Ovary (tissue), 9 donors: ENCODE results near the gene FBXL7. TPM values are rescaled to one million over a fixed set of nuclear protein-coding genes. Genes with fewer than 3 reads are reported as not detected.

ENCODE experiments used
- DNase-seq, 5 donors: peaks; one replicate each; pipeline ENCODE4 v3.0.0-alpha.2; 2019 to 2020
- H3K27ac ChIP-seq, 2 donors: fragments of 200-600 bp; one replicate each; pipeline versions ENCODE4 v1.5.1 to v1.8.0; 2019 to 2022
- H3K27me3 ChIP-seq: fragments of 200-600 bp; one replicate; pipeline ENCODE4 v1.8.0; 2022
- H3K36me3 ChIP-seq: fragments of 200-600 bp; sonication (generic); one replicate; pipeline ENCODE4 v1.5.1; 2019
- H3K4me1 ChIP-seq: one replicate; pipeline ENCODE4 v1.8.1; 2013; ENCODE audit warnings: mild to moderate bottlenecking, moderate library complexity; ENCODE audit not compliant: insufficient read depth
- H3K4me3 ChIP-seq: fragments of 200-600 bp; sonication (generic); one replicate; pipeline ENCODE4 v1.5.1; 2017
- H3K9me3 ChIP-seq, 2 donors: fragments of 200-600 bp in 1 of 2; sonication (generic) in 1 of 2; one replicate each; pipeline versions ENCODE4 v1.5.1 to v1.8.1; 2013 to 2019; ENCODE audit warnings: mild to moderate bottlenecking in 1 of 2, moderate library complexity in 1 of 2
- CTCF ChIP-seq, 3 donors: fragments of 450-650 bp in 2 of 3; fragments of 200-600 bp in 1 of 3; IDR thresholded peaks; one replicate each; pipeline versions ENCODE4 v1.5.1 to v1.8.0; 2016 to 2022; ENCODE audit warnings: antibody characterized with exemption in 3 of 3, mild to moderate bottlenecking in 1 of 3
- EP300 ChIP-seq: sonication (generic); formaldehyde crosslinking; IDR thresholded peaks from one replicate; pipeline ENCODE4 v1.6.1; 2017; ENCODE audit warnings: antibody characterized with exemption
- POLR2A ChIP-seq: fragments of 450-650 bp; IDR thresholded peaks from one replicate; pipeline ENCODE4 v1.6.1; 2017; ENCODE audit warnings: antibody characterized with exemption, mild to moderate bottlenecking, moderate library complexity
- WGBS, 3 donors: extraction: QIAGEN DNeasy Blood & Tissue Kit in 1 of 3; methylation state at CpG; one replicate each; pipeline versions ENCODE4 v1.1.5 to v1.1.7; 2013 to 2017; 5-methylcytosine and 5-hydroxymethylcytosine counted together
- intact Hi-C, 4 donors: fragments of 100-400 bp; cut with DNase I; formaldehyde crosslinking; loops; one replicate each; pipeline versions ENCODE4 v1.11.0 to v1.15.1; 2022 to 2023
- polyA plus RNA-seq, 2 donors: library from polyadenylated mRNA; stranded (reverse); fragments of 200-250 nt in 1 of 2; fragments of 350-450 nt in 1 of 2; fragmentation: Illumina TruSeq in 1 of 2; extraction: RNeasy Lipid Tissue Mini Kit (QIAGEN cat#74804) in 1 of 2; gene quantifications; one replicate each; pipeline ENCODE4 v1.2.3, GENCODE V29; 2013 to 2014
- total RNA-seq, 7 donors: library from RNA; depleted of rRNA in 2 of 7; stranded (reverse); fragments of >200 nt in 2 of 7; fragmentation: NEBNext Ultra II Directional in 3 of 7; extraction: Animal tissue kit (Norgen Biotek cat#: 25700) in 3 of 7; gene quantifications; one replicate each; pipeline versions ENCODE4 v1.1.0 to v1.2.4, GENCODE V29; 2016 to 2023
- donor health status: DM: no; HTN: no; CAD: no; lungs with moderate emphysema.
- donor health status: DM: no; HTN: no; CAD: no.
- donor health status: Bipolar disorder and iron deficiency.
- donor health status: DM: yes; HTN: yes; CAD: no.
- donor health status: DM: no; HTN: no; CAD: no.
- donor health status: DM: yes; HTN: yes; CAD: no.

FBXL7 gene
- total and polyA plus RNA-seq, 9 donors, result 21.1 to 40.9 (median 29.2) TPM

GRCh38 chr5:15529821-15530220 is 29.8 kb downstream of the FBXL7 start:
- no peaks in the 10 kb centered on the region for H3K36me3 ChIP-seq
- peaks cover 9% of the 10 kb centered on the region for H3K4me1 ChIP-seq
- intact Hi-C loops, result no loop called here
- no peaks in the 10 kb centered on the region for H3K9me3 ChIP-seq
- DNase-seq, result no peak
- H3K27me3 ChIP-seq, result no peaks in the 10 kb centered on the region
- no peak overlapping the region for H3K4me3 ChIP-seq
- H3K27ac ChIP-seq, result no peak overlapping the region
- no peak for TF ChIP-seq EP300
- TF ChIP-seq CTCF (IDR thresholded peaks at IDR 0.05), result no peak
- TF ChIP-seq POLR2A, result no peak
- WGBS, 3 donors, result 64 to 76% (median 64%) methylated on average over 2 of the region's 2 CpGs

- no peak overlapping the region for H3K4me3 ChIP-seq
These were observed 33.3 kb downstream of the FBXL7 start for GRCh38 chr5:15533129-15533893.

GRCh38 chr5:15535938-15536337 is 36.0 kb downstream of the FBXL7 start:
- WGBS, 3 donors, result 94 to 100% (median 97%) methylated on average over 4 of the region's 4 CpGs
- no peak overlapping the region for H3K4me3 ChIP-seq
- intact Hi-C loops, result no loop called here
- no peaks in the 10 kb centered on the region for H3K36me3 ChIP-seq
- no peak for DNase-seq
- TF ChIP-seq EP300 (no peak), CTCF (IDR thresholded peaks at IDR 0.05) (no peak), POLR2A (no peak)
- peaks cover 2% of the 10 kb centered on the region for H3K4me1 ChIP-seq
- no peaks in the 10 kb centered on the region for H3K9me3 ChIP-seq
- no peaks in the 10 kb centered on the region for H3K27me3 ChIP-seq
- H3K27ac ChIP-seq, result no peak overlapping the region

More at GRCh38 chr5:15533129-15533893, 33.3 kb downstream of the FBXL7 start:
- TF ChIP-seq EP300 (no peak), CTCF (IDR thresholded peaks at IDR 0.05) (no peak), POLR2A (no peak)
- Histone ChIP-seq H3K27me3 (no peaks in the 10 kb centered on the region), H3K9me3 (no peaks in the 10 kb centered on the region), H3K4me1 (peaks cover 2% of the 10 kb centered on the region), H3K36me3 (no peaks in the 10 kb centered on the region), H3K27ac (no peak overlapping the region)
- DNase-seq, result no peak
- 49 to 52% (median 51%) methylated on average over 5 of the region's 5 CpGs for WGBS, 3 donors
- intact Hi-C loops, result no loop called here

- H3K4me1 ChIP-seq, result peaks cover 3% of the 10 kb centered on the region
- 13 to 36% (median 35%) methylated on average over 2 of the region's 2 CpGs for WGBS, 3 donors
- no peaks in the 10 kb centered on the region for H3K36me3 ChIP-seq
- intact Hi-C loops, result no loop called here
- TF ChIP-seq POLR2A, result no peak
- TF ChIP-seq EP300, result no peak
- TF ChIP-seq CTCF (IDR thresholded peaks at IDR 0.05), result no peak
- H3K9me3 ChIP-seq, result no peaks in the 10 kb centered on the region
- H3K4me3 ChIP-seq, result no peak overlapping the region
- no peak for DNase-seq
- no peaks in the 10 kb centered on the region for H3K27me3 ChIP-seq
- no peak overlapping the region for H3K27ac ChIP-seq
These were observed 38.5 kb downstream of the FBXL7 start for GRCh38 chr5:15538516-15538915.
